HG02852 (cell line): Measurements from ENCODE around the gene ARID4B.
A peak's percentile ranks its signal among the peaks of the same experiment; 100 is the strongest.

Experiments used
- ATAC-seq: cut with Tn5 transposase; IDR thresholded peaks from one replicate; pipeline ENCODE4 v1.9.1; 2021; ENCODE audit warnings: mild to moderate bottlenecking, moderate library complexity; ENCODE audit not compliant: unreplicated experiment

ARID4B gene

GRCh38 chr1:235130766-235131270, 197.2 kb downstream of the ARID4B start:
- ATAC-seq: no peak

GRCh38 chr1:235129774-235130570, 198.0 kb downstream of the ARID4B start:
- ATAC-seq: no peak

- ATAC-seq: peak; percentile 92
These were observed 199.3 kb downstream of the ARID4B start, which contains the start of gene TOMM20 for GRCh38 chr1:235128456-235129328. TSS of gene TOMM20 (minus strand) at chr1:235128837. CDS start at chr1:235128715, 122 bp downstream.

GRCh38 chr1:235127732-235128455, 200.1 kb downstream of the ARID4B start:
- no peak for ATAC-seq

- no peak for ATAC-seq
These were observed 200.8 kb downstream of the ARID4B start for GRCh38 chr1:235127203-235127602.

- no peak for ATAC-seq
These were observed 203.3 kb downstream of the ARID4B start for GRCh38 chr1:235124665-235125064.

- ATAC-seq: no peak
These were observed 203.9 kb downstream of the ARID4B start for GRCh38 chr1:235124111-235124510.

GRCh38 chr1:235122348-235122747, 205.6 kb downstream of the ARID4B start:
- ATAC-seq: no peak
